ENCODE measurements around the gene SH3RF3.
A peak's percentile ranks its signal among the peaks of the same experiment; 100 is the strongest.

DNA sequence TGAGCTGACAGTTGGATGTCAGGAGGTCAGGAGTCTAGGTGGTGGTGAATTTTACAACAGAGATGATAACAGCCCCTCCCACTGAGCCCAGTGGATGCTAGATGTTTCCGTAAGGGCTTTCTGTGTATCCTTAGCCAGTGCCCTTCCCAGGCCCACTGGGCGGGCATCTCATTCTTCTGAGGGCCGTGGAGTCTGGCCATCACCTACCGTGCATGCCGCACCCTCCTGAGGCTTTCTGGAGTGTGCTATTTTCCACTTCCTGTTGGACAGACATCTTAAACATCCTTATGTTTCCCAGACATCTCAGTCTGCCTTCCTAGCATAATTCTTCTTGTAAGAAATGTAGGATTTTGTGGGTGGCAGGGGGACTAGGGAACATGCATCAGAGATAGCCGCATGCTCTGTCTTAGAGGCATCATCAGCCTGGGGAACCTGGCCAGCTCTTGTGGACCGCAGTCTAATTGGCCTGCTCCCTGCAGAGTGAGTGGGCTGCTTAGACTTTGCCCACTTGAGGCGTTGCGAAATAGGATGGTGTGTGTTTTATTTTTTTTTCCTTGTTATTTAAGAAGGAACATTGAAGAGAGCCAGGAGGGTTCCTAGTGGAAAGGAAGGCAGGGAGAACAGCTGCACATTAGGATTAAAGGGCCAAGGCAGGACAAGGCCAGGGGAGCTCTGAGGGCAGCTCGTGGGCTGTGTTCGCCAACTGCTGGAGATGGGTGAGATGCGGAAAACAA lies 135.8 kb downstream of the SH3RF3 start:
- TF ChIP-seq, protein P1, sequence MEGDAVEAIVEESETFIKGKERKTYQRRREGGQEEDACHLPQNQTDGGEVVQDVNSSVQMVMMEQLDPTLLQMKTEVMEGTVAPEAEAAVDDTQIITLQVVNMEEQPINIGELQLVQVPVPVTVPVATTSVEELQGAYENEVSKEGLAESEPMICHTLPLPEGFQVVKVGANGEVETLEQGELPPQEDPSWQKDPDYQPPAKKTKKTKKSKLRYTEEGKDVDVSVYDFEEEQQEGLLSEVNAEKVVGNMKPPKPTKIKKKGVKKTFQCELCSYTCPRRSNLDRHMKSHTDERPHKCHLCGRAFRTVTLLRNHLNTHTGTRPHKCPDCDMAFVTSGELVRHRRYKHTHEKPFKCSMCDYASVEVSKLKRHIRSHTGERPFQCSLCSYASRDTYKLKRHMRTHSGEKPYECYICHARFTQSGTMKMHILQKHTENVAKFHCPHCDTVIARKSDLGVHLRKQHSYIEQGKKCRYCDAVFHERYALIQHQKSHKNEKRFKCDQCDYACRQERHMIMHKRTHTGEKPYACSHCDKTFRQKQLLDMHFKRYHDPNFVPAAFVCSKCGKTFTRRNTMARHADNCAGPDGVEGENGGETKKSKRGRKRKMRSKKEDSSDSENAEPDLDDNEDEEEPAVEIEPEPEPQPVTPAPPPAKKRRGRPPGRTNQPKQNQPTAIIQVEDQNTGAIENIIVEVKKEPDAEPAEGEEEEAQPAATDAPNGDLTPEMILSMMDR (IDR thresholded peaks at IDR 0.05) = no peak
- TF ChIP-seq POLR2A (IDR thresholded peaks at IDR 0.05) (no peak), POLR2AphosphoS5 (IDR thresholded peaks at IDR 0.05) (peak in 1 of 3 donors; percentile 22)

Data from breast epithelium (tissue), 3 donors.